Liver (tissue), 3 donors: ENCODE data around the gene NLRC5.

Experiments used
- JUND ChIP-seq, 2 donors: IDR thresholded peaks; 2 replicates each; pipeline ENCODE4 v1.6.1; 2016; ENCODE audit warnings: antibody characterized with exemption in 2 of 2
- TF ChIP-seq, protein P1 (sequence below): fragments of 150-350 bp; IDR thresholded peaks from 2 replicates; pipeline ENCODE4 v1.5.1; 2017; ENCODE audit warnings: improper control_type of control experiment, low read depth, low read length; ENCODE audit not compliant: missing input control
- donor health status: healthy.
- donor health status: healthy.

DNA sequence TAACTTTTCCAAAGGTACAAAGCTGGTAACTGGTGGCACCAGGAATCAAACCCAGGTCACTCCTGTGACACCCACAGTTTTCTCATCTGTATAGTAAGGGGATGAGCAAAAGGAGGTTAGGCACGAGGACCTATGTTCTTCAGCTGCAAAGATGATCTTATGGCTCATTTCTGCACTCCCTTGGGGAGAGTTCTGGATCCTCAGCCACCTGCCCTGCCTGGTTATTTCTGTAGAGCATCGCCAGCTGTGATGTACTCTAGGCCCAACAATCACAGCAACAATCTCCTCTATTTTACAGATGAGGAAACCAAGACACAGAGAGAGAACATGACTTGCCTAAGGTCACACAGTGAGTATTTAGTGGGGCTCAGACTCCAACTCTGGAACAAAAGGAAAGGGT, 97.6 kb downstream of the NLRC5 start:
- TF ChIP-seq, protein P1, sequence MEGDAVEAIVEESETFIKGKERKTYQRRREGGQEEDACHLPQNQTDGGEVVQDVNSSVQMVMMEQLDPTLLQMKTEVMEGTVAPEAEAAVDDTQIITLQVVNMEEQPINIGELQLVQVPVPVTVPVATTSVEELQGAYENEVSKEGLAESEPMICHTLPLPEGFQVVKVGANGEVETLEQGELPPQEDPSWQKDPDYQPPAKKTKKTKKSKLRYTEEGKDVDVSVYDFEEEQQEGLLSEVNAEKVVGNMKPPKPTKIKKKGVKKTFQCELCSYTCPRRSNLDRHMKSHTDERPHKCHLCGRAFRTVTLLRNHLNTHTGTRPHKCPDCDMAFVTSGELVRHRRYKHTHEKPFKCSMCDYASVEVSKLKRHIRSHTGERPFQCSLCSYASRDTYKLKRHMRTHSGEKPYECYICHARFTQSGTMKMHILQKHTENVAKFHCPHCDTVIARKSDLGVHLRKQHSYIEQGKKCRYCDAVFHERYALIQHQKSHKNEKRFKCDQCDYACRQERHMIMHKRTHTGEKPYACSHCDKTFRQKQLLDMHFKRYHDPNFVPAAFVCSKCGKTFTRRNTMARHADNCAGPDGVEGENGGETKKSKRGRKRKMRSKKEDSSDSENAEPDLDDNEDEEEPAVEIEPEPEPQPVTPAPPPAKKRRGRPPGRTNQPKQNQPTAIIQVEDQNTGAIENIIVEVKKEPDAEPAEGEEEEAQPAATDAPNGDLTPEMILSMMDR: no peak
- no peak for TF ChIP-seq JUND (IDR thresholded peaks at IDR 0.05)
